ENCODE measurements around the gene NMNAT3.

NMNAT3 gene

DNA sequence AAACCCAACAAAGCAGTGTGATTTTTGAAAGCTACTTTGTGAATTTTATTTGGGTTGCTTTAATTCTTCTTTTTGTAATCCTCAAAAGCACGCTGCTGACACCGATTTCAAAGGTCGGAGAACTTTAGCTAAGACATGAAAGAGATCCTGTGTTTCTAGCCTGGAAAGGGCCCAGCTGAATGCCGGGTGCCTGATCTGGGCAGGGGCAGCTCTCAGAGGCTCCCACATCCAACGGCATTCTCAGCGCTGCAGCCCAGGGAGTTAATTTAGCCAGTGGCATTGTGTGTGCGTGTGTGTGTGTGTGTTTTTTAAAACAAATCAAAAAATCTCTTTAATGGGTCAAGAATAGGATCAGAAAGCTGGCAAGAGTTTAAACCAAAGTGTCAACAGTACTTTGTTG is 144.8 kb downstream of the NMNAT3 start:
- Histone ChIP-seq H3K36me3 (ENCODE audit: control insufficient read depth, insufficient read depth, low read length) (no peaks in the 10 kb centered on the region), H3K9ac (no peak overlapping the region), H3K4me1 (peaks cover 34% of the 10 kb centered on the region), H3K79me2 (peaks cover 6% of the 10 kb centered on the region), H3K4me2 (ENCODE audit: low read length) (no peak overlapping the region), H3K27me3 (ENCODE audit: control insufficient read depth, insufficient read depth, low read length) (no peaks in the 10 kb centered on the region), H2AFZ (peak overlapping the region; percentile 86), H3K4me3 (ENCODE audit: low read depth, low read length) (no peak overlapping the region), H3K27ac (peak overlapping the region; percentile 99), H3K9me3 (ENCODE audit: control insufficient read depth, low read length) (no peaks in the 10 kb centered on the region)
- no peak for TF ChIP-seq CTCF (IDR thresholded peaks at IDR 0.05)

- no peaks in the 10 kb centered on the region for H3K36me3 ChIP-seq (ENCODE audit: control insufficient read depth, insufficient read depth, low read length)
Measured at GRCh38 chr3:139530717-139531116, 147.1 kb downstream of the NMNAT3 start.

GRCh38 chr3:139529662-139530061 is 148.1 kb downstream of the NMNAT3 start:
- H2AFZ ChIP-seq: no peak overlapping the region
- no peaks in the 10 kb centered on the region for H3K36me3 ChIP-seq (ENCODE audit: control insufficient read depth, insufficient read depth, low read length)
- H3K4me1 ChIP-seq: peaks cover 21% of the 10 kb centered on the region
- no peak overlapping the region for H3K4me2 ChIP-seq (ENCODE audit: low read length)
- no peak for TF ChIP-seq CTCF (IDR thresholded peaks at IDR 0.05)
- peaks cover 6% of the 10 kb centered on the region for H3K79me2 ChIP-seq
- no peak overlapping the region for H3K9ac ChIP-seq
- no peak overlapping the region for H3K27ac ChIP-seq
- no peaks in the 10 kb centered on the region for H3K27me3 ChIP-seq (ENCODE audit: control insufficient read depth, insufficient read depth, low read length)
- H3K4me3 ChIP-seq (ENCODE audit: low read depth, low read length): no peak overlapping the region
- no peaks in the 10 kb centered on the region for H3K9me3 ChIP-seq (ENCODE audit: control insufficient read depth, low read length)

More at GRCh38 chr3:139530717-139531116, 147.1 kb downstream of the NMNAT3 start:
- Histone ChIP-seq H3K4me3 (ENCODE audit: low read depth, low read length) (no peak overlapping the region), H3K4me2 (ENCODE audit: low read length) (no peak overlapping the region), H3K9me3 (ENCODE audit: control insufficient read depth, low read length) (no peaks in the 10 kb centered on the region), H3K9ac (no peak overlapping the region), H3K79me2 (peaks cover 6% of the 10 kb centered on the region), H3K27ac (no peak overlapping the region), H3K4me1 (peaks cover 30% of the 10 kb centered on the region), H2AFZ (no peak overlapping the region), H3K27me3 (ENCODE audit: control insufficient read depth, insufficient read depth, low read length) (no peaks in the 10 kb centered on the region)
- no peak for TF ChIP-seq CTCF (IDR thresholded peaks at IDR 0.05)

GRCh38 chr3:139528924-139529323 is 148.8 kb downstream of the NMNAT3 start:
- Histone ChIP-seq H2AFZ (no peak overlapping the region), H3K4me1 (peaks cover 13% of the 10 kb centered on the region), H3K36me3 (ENCODE audit: control insufficient read depth, insufficient read depth, low read length) (no peaks in the 10 kb centered on the region), H3K27ac (no peak overlapping the region), H3K9me3 (ENCODE audit: control insufficient read depth, low read length) (no peaks in the 10 kb centered on the region), H3K9ac (no peak overlapping the region), H3K27me3 (ENCODE audit: control insufficient read depth, insufficient read depth, low read length) (no peaks in the 10 kb centered on the region), H3K4me3 (ENCODE audit: low read depth, low read length) (no peak overlapping the region), H3K79me2 (peaks cover 6% of the 10 kb centered on the region), H3K4me2 (ENCODE audit: low read length) (no peak overlapping the region)
- TF ChIP-seq CTCF (IDR thresholded peaks at IDR 0.05): no peak

DNA sequence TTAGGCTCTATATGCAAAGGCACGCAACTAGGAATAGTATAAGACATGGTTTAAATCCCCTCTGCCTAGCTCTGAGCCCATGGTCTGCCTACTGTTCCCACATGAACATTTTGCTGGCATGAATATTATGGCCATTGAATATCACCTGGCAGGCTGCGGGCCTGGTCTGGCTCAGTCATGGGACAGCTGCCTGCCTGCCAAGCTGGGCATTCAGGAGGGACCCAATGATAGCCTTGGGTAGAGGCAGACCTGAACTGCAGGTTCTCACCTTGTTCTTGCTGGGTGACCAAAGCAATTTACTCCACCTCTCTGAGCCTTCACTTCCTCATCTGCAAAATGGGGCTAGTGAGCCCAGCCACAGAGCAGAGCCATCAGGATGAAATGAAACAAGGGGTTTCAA is 149.5 kb downstream of the NMNAT3 start:
- no peaks in the 10 kb centered on the region for H3K36me3 ChIP-seq (ENCODE audit: control insufficient read depth, insufficient read depth, low read length)
- no peak overlapping the region for H3K27ac ChIP-seq
- no peak overlapping the region for H2AFZ ChIP-seq
- no peaks in the 10 kb centered on the region for H3K27me3 ChIP-seq (ENCODE audit: control insufficient read depth, insufficient read depth, low read length)
- TF ChIP-seq CTCF (IDR thresholded peaks at IDR 0.05): no peak
- no peak overlapping the region for H3K9ac ChIP-seq
- H3K4me2 ChIP-seq (ENCODE audit: low read length): no peak overlapping the region
- no peak overlapping the region for H3K4me3 ChIP-seq (ENCODE audit: low read depth, low read length)
- H3K4me1 ChIP-seq: peaks cover 7% of the 10 kb centered on the region
- H3K79me2 ChIP-seq: peaks cover 6% of the 10 kb centered on the region
- no peaks in the 10 kb centered on the region for H3K9me3 ChIP-seq (ENCODE audit: control insufficient read depth, low read length)
